Kidney glomerular epithelial cell (primary cell): Measurements from ENCODE around the gene SPATA24.
"Not testable (repeated sequence)": the region's sequence is repeated elsewhere in the genome, so short reads cannot be mapped to it uniquely, and the experiment has no call there.

Experiments used
- DNase-seq: peaks from one replicate; lab custom pipeline; 2025; lab: John Stamatoyannopoulos, UW

Gene SPATA24

DNA sequence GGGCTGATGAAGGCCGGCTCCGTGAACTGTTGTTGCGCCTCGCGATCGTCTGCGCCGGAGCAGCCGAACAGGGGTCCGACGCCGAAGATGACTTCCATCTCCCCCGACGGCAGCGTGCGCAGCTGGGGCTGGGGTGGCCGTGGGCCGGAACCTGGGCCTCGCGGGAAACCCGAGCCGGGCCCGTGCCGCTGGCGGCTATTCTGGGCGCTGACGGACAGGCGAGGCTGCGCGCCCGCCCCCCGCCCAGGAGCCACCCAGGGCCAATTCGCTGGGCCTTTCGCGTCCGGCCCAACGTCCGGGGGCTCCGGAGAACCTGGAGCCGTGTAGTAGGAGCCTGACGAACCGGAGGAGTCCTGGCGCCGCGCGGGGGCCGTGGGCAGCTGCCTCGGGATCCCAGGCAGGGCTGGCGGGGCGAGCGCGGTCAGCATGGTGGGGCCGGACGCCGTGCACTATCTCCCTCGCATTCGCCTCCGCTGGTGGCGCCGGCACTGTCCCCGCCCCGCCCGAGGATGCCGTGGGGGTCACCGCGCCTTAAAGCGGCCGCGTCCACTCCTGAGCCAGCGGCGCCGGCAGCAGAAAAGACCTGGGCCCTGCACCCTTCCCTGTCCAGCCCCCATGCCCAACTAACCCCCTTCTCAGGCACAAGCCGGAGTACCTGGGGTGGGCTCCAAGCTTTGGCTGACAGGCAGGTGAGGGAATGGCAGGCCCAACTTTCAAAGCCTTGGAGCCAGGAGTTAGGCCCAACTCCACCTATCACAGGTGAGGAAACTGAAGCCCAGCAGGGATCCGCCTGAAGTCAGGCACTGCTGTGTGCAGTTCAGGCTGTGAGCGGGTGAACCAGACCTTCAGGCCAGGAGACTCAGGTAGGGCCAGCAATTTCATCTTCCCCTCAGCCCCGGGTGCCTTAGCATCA is 9.0 kb downstream of the SPATA24 start, which contains the start of gene PROB1:
Gene PROB1 (minus strand): TSS at position 451 of the 913 bp plus-strand sequence. CDS start 23 bp downstream, at position 428.
- no peak for DNase-seq

DNA sequence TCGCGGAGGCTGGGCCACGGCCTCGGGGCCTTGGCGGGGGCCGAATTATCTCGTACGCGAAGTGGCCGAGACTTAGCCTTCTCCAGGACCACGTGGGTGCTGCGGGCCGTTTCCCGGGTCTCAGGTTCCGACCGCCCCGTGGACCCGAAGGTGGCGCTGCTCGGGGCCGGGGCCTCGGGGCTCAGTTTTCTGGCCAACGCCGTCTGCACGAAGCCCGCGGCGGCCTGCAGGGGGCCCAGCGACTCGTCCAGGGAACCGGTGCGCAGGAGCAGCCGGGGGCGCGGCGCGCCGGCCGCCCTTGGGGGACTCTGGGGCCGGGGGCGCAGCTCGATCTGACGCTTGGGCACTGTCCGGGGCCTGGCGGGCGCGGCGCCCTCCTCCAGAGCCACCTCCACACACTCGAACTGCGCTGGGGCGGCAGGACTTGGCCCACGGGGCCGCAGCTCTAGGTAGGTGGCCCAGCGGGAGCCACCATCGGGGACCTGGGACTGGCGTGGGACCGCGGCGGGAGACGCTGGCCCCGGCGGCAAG is 9.7 kb downstream of the SPATA24 start:
- no peak for DNase-seq

DNA sequence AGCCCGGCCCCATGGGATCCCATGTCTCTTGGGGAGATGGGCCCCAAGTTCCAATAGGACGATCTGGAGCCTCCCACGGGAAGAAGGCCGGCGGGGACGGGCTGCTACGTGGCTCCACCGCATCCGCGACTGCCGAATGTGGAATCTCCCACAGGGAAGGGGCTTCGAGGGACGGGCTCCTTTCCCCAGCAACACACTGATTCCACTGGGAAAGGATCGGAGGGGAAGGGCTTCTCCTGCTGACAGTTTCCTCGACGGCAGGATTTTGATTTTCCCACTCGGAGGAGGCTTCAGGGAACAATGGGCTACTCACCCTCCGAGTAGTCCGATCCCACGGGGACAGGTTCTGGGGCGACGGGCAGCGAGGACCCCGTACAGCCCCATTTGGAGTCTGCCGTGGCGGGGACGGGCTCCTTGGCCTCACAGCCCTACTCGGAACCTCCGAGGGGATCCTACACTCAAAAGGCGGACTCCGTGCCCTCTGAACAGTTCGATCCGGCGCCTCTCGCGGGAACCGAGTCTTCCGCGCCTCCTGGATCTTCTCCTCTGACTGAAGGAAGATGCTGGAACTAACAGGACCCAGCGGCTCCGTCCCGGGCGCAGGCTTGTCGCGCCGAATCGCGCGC is 10.3 kb downstream of the SPATA24 start:
- no peak for DNase-seq

DNA sequence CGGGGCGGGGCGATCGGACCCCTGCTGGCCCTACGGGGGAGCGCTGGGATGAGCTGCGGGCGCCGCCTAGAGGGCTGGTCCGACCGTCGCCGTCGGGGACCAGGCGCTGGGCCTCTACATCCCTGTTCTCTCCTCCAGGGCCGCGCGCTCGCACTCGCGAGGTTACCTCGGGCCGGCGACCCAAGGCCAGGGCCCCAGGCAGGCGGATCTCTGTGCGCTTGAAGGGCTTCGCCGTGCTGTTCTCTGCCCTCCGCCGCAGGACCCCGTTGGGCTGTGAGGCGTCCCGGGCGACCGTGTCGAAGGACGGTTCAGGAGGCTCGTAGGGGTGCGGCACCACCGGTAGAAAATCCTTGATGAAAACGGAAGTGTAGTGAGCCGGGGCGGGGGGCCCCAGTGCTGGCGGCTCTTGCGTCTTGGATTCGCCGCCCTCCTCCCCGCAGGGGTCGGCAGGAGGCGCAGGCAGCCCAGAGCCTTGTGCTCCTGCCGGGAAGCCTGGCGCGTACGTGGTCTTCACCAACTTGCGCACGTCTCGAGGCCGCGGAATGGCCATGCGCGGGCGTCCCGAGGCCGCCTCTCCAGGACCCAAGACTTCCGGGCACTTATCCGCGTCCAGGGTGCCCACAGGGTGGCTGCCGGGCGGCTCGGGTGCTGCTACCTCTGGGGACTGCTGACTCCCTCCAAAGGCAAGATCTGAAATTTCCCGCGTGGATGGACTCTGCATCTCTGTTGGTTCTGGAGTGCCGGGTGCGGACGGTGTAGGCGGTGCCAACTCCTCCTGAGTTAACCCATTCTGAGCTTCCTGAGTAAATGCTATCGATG is 11.0 kb downstream of the SPATA24 start:
- DNase-seq, result no peak

DNA sequence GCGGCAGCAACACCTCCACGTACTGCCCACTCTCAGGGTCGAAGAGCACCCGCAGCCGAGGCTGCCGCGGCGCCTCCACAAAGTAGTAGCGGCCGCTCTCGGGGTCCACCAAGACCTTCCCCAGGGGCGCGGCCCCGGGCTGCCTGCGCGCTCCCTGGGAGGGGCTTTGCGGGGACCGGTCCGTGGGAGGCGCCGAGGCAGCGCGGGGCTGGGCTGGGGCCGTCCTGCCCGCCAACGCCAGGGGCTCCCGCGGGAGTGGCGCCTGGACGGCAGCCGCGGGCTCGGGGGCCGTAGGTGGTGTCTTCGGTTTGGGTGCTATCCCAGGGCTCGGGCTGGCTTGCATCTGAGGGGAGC is 11.6 kb downstream of the SPATA24 start:
- no peak for DNase-seq

DNA sequence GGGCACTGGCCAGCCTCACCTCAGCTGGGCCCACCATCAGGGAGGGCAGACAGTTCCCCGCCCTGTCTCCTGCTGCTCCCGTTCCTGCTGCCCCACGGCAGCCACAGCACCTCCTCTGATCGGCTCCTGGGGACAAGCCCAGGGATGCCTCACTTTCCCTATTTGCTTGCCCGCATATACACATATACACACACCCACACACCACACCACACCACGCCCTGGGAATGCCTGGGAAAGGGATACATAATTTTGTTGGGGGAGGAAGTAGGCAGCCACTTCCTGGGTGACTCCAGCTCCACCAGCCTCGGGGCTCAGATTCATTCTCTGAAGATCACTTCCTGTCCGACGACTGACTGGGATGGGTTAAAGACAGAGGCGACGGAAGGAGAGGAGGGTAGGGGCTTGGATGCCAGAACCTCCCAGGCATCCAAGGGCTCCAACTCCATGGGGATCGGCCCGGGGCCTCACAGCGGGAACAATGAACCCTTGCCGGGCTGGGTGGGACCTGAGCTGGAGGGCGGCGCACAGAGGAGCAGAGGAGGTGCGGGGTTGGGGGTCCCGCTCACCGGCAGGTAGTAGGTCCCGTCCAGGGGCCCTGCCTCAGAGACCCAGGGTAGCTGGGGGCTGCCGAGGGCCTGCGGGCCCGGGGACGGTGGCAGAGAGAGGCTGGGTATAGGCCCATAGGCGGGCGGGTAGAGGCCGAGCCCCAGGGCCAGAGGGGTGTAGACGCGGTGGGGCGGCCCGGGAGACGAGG is 12.1 kb downstream of the SPATA24 start:
- no peak for DNase-seq

DNA sequence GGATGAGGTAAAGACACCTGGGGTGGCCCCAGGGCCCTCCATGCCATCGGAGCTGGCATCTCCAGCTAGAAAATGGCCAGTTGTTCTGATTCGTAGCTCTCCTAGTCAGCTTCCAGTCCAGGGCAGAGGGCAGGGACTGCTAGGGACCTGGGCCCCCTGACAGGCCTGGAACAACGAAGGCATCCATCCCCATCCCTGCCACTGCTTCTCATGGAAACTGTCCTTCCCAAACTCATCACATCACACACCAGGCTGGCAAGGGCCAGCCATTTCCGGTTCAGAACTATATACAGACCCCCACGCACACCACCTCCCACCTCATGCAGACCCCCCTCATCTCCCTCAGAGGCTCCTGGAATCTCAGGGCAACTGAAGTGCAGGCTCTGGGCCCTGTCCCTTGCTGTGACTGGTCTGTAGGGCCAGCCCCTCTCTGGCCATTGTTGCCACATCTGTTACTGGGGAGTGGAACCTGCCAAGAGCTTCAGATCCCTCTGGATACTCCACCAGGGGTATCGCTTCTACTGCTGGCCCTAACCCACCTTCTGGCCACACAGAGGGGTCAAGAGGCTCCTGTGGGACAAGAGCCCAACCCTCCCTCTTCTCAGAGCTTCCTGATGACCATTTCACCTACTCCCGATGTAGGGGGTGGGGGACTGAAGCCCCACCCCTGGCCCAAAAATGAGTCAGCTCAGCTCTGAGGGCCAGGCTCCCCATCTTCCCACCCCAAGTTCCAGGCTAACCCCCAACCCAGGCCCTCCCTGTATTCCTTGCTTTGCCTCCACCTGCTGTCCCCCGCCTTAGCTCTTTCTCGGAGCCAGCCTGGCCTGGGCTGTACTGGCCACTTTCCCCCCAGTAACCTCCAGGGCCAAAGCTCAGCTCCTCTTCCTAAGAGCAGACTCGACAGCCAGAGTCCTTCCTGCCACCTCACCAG is 13.0 kb downstream of the SPATA24 start:
- no peak for DNase-seq

DNA sequence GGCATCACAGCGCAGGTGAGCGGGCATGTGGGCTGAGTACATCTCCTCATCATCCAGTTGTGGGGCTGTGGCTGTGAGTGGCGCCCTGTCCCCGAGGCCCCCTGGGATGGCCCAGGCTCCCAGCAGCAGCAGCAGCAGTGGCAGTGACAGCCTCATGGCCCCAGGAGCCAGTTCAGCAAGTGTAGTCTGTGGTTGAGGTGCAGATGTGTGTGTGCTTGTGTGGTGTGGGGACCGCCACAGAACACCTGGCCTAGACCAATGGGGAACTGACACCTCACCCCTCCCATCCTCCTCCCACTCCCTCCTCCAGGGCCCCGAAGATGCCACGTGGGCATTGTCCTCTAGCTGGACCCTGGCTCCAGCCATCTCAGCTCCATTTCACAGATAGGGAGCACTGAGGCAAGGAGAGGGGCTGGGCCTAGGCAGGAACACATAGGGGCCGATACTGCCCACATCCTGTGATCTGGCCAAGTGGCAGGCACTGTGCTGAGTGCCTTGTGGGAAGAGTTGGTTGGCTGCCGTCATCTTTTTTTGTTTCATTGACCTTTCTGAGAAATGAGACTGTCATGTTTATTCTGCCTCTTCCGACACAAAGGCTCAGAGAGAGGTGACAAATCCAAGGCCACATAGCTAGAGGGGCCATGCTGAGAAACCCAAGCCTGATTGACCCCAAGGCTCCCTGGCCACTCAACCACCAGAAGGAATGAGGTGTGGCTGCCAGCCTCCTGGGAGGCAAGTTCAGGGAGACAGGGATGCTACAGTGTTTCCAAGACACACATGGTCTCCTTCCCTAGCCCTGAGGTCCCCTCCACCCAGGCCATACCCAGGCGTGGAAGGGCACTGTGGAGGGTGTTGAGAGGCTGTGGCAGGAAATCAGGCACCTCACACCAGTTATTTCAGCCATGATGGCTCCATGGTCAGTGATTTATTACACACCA is 13.9 kb downstream of the SPATA24 start, which contains the start of gene MZB1:
Gene MZB1 (minus strand): TSS at position 213 of the 938 bp plus-strand sequence. CDS start 57 bp downstream, at position 156.
- DNase-seq, result no peak

DNA sequence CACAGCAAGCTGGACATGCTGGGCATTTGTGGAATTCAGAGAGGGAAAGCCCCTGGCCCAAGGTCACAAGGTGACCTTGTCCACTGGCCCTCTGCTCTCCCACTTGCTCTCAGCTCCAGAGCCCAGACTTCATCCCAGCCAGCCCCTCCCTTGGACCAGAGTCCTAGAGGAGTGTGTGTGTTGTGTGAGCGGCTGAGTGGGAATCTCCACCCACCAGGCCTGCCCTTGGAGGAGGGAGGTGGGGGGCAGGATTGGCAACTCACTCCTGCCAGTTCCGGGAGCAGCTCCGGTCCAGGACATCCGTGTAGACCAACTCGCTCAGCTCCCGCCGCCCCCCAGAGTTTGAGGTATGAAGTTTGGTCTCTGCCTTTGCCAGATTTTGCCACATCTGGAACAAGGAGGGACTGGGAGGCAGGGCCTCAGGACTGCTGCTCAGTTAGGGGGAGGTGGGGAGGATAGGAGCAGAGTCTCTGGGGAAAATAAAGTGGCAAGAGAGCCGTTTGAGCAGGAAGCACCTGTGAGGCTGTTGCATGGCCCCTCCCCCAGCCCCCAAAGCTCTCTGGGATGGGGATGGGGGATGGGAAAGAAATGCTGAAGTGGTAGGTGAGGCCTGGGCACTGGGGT is 15.6 kb downstream of the SPATA24 start:
- peak; percentile 48 for DNase-seq

DNA sequence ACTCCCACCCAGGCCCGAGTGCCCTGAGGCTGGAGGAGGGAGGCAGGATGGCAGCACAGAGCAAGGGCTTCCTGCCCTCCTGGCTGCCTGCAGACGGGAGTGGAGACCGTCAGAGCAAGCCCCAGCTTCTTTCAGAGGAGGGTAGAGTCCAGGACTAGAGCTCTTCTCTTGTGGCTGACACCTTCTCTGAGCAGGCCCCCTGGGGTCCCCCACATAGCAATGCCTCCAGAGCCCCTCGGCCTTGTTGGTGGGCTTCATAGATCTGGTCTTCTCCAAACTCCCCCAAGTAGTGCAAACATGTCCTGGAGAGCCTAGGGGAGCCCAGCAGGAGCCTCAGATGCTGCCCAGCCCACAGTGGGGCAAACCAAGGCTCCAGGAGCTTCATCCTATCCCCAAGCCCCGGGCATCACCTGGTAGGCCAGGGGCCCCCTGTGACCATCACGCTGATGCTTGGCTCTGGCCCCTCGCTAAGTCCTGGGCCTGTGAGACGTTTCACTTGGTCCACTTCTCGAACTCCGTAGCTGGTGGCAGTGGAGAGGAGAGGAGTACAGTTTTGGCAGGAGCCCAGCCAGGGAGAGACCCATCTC is 16.2 kb downstream of the SPATA24 start:
- no peak for DNase-seq

DNA sequence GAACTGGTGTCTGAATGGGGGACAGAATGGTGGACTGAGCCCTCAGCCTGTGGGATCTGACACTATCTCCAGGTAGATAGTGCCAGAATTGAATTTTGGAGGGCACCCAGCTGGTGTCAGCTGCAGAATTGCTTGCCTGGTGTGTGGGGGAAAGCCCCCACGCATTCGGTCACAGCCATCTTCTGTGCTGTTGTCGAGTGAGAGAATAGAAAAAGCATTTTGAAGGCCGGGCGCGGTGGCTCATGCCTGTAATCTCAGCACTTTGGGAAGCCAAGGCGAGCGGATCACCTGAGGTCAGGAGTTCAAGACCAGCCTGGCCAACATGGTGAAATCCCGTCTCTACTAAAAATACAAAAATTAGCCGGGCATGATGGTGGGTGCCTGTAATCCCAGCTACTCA is 16.9 kb downstream of the SPATA24 start:
- not testable (repeated sequence) for DNase-seq

DNA sequence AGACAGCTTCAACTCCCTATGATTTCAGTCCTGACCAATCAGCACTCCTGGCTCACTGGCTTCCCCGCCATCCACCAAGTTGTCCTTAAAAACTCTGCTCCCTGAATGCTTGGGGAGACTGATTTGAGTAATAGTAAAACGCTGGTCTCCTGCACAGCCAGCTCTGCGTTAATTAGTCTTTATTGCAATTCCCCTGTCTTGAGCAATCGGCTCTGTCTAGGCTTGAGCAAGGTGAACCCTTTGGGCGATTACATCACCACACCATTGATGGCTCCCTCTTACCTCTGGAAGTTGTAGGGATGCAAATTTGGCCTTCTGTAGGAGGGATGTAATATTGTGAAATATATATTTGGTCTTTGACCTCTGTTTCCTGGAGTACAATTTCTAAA is 17.8 kb downstream of the SPATA24 start:
- no peak for DNase-seq

DNA sequence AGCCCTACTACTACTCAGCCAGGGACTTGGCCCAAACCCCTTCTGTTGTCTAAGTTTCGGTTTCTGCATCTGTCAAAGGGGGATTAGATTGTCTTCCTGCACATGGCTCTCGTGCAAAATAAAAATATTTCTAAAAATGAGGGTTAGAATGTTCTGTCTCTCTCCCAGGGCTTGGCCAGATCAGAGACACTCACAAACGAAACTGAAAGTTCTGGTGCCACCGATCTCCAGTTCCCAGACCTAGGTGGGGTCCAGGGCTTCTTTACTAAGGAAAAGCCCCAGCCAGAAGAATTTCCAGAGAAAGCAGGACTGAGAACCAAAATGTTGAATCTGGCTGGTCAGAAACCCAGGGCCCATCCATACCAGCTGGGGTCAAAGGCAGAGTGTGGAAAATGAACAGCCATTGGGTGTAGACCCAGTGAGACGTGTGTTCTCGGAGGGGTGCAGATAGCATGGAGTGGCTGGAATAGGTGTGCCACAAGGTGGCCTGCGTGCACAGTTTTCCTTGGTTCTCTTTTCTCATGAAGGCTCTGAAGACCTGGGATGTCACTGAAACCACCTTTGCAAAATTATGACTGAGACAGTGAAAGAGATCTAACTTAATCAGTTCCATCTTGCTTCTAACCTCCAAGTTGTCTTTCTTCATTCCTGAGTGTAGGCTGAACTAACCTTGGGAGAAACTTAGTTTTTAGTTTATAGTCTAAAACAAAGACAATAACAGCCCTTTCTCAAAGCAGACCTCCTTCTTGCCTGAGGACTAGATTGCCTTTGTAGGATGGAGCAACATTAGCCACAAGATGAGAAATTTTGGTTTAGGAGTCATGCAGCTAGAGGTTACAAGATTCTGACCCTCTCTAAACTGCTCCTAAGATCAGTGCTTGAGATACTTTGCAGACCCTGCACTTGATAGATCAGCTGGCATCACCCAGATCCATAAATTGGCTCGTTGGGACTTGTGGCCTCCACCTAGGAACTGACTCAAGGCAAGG is 18.5 kb downstream of the SPATA24 start:
- no peak for DNase-seq

DNA sequence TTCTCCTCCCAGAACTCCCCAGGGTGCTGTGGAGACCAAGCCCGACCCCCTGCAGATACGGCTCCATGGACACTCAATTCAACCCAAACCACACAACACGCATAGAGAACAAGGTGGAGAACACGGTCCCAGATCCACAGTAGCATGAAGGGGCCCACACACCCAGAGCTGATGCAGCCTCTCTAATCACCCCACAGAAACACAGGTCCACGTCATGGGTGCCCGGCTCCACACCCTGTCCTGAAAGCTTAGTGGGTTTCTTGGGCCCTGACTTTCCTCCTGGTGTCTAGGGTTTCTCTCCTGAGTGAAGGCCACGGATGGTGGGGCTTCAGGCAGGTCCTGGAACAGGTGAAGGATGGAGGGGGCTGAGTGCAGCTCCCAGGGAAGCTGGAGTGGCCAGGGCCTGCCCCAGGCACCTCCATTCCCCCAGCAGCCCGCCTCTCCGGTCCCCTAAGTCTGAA is 19.3 kb downstream of the SPATA24 start:
- DNase-seq, result no peak

DNA sequence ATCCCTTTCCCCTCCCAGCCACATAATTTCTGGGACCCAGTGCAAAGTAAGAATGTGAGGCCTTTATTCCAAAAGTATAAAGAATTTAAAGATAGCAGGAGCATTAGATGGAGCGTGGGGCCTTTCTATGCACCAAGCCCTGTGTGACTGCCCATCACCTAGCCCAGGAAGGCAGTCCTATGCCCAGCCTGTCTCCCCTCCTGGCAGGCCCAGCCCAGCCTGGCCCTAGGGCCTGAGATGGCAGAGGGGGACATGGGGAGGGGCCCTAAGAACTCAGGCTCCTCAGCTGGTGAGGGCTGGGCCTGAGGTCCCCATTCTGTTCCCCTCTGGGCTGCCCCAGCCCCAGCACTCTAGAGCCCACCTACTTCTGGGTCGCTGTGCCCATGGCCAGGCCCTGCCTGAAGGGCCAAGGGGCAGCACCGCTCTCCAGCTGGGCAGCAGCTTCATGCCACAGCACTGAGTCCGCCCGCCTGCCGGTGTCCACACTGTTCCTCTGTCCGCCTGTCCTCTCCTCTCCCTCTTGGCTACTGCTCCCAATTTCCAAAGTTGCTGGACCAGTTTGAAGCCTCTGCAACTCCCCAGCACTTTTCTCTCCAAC is 19.8 kb downstream of the SPATA24 start:
- no peak for DNase-seq

DNA sequence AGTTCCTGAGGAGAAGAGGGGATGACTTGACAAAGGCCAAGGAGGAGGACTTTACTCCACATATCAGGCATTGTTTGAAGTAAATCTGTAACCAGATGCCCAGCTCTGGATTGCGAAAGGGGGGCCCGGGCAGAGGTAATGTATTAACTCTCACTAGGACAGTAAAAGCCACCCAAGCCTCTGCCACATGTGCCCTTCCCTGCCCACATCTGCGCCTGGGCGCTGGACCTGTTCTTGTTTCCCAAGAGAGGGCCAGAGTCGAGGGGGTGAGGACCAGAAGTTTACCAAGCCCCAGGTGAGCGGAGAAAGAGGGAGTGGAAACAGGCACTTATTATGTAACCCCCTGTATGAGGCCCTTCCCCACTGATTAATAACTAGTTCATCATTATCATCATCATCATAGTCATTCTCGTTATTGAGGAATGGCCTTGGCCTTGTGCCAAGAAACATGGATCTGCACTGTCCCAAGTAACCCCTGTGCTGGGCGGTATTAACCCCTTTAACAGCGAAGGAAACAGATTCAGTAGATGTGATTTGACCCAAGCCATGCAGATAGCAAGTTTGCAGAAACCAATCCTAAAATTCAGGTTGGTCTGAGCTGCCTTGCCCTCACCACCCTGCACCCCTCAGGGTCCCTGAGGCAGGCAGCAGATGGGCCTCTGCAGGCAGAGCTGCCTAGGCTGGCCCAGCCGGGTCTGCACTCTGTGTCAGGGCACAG is 20.5 kb downstream of the SPATA24 start, which contains the start of gene SLC23A1:
Gene SLC23A1 (minus strand): TSS at position 23 of the 718 bp plus-strand sequence. CDS start 44 bp downstream, outside the sequence.
- DNase-seq, result peak; percentile 43
